ENCODE measurements around the gene RNF212B.

Gene RNF212B

DNA sequence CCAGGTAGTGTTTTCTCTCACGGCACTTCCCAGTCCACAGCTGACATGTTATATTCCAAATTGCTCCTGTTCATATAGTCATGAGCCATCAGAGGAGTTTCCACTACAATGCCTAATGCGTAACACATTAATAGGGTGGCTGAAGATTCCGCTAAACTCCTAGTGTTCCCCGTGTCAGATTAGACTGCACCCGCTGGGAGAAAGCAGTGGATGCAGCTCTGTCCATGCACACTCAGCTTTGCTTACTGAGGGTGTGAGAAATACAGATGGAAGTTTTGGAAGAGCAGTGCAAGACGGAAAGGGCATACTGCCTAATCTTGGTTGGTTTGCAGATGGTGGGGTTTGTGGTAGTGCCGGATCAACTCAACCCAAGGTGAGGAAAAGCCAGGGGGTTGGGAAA is 59.4 kb downstream of the RNF212B start:
- DNase-seq: no peak

DNA sequence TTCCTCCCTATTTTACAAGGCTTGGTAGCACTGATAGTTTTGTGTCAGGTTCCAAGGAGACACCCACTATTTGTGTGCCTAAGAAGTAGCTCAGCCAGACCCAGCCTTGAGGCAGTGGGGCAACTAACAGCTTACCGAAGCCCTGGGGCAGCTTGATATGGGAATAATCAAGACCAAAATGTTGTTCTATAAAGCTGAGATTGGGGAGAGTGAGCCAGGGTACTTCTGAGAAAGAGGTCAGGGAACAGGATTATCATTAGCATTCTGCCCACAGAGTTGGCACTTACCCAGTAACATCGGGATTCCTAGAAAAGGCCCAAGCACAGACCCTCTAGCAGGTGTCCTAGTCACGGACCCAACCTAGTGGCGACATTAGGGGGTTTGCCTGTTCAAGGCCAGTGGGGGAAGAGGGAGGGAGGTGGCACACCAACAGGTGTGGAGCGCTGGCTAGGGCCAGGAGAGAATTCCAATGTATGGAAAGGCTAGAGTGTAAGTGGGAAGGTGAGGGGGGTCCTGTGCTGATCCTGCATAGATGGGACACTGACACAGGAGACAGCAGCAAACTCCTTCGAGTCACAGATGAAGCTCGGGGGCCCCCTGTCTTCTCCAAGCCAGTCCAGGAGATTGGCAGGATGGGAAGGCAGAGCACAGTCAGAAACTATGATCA is 60.0 kb downstream of the RNF212B start:
- no peak for DNase-seq

DNA sequence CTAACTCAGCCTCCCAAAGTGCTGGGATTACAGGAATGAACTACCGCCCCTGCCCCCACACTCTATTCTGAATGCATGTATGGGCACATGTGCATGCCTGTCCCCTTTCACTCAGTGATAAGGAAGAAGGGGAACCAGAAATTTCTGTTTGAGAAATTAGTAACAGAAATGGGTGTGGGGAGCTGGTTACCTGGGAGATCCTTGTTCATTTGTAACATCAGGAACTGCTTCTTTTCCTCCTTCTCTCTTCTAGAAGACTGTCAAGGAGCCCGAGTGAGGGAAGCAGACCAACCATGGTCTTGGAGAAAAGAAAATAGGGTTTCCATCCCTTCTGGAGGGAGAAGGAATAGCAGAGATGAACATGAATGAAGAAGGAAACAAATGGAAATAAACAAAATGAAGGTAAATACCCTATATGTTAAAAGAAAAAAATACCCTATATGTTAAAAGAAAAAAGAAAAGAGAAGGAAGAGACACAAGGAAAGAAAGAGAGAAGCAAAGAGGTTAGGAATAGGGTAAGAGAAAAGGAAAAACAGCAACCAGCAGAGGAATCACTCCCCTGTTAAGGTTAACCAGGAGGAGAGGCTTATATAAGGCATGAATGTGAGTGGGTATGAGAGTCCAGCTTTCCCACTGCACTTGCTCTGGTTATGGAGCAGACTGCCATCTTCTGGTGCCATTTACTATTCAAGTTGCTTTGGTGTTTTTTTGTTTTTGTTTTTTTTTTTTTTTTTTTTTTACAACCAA is 61.6 kb downstream of the RNF212B start:
- no peak for DNase-seq

DNA sequence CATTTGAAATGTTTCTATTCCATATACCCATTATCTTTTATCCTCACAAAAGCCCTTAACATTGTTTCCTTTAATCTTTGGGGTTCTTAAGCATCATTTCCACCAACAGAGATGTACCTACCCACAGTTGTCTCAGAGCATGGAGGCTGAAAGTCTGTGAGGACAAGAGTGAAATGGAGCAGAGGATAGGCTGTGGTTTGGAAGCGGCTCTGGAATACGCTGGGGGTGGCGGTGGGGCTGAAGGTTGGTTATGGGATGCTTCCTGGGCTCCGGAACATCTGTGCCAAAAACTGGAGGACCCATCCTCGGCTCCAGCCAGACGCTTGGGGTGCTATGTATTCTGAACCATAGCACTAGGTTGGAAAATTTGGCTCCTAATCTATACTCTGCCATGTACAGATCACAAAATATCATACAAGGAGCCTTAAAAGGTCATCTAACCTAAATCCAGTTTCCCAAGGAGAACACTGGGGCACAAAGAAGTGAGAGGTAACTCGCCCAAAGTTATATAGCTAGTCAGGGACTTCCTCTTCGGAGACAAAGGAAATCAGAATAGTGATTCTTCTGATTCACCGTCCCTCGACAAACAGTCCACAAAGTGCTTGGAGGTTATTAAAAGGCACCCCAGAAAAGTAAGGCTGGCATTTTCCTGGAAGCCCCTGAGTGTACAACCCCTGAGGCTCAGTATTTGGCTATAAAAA is 62.4 kb downstream of the RNF212B start:
- no peak for DNase-seq

DNA sequence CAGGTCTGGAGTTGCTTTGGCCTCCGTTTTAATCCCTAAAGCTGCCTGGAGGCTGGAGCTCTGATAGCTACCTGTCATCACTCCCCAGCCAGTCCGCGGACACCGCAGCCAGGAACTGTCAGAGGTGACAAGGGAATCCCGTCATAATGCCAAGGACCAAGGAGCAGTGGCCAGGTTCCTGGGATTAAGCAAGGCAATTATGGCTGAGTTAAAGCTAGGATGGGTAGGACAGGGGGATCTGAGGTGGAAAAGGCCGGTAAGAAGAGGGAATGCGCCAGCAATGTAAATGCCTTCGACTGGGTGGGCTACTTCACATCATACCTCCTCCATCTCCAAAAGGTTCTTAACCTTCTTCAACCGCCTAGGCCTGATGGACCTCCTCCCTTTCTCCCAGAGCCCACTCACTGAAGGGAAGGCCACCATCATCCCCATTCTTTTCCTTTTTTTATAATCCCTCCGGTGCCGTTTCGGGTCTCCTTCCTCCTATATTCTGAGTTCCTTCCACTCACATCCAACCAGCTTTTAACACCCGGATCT is 63.0 kb downstream of the RNF212B start:
- no peak for DNase-seq

DNA sequence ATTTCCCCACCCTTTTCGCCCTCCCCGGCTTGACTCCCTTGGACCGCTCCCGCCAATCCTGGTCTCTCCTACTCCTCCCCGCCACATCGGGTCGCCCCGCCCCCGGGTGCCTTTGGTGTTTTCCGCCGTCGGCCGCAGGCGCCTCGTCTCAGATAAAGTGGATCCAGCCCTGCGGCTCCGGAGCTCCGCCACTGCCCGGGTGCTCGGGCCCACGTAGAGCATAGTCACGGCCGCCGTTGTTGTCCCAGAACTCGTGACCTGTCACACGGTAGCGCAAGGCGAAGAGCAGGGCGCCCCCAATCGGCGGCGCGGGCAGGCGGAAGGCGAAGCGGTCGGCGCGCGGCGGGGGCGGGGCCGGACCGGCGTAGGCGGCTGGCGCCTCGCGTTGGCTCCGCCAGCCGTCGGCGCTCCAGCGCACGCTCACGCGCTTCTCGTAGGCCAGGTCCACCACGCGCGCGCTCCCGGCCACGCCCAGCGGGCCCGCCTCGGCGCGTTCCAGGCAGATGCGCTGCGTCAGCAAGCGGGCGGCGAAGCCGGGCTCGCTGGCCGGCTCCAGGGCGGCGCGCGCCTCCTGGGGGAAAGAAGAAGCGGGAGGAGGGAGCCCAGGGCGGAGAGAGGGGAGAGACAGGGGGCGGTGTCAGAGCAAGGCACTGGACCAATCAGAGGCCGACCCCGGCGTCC is 63.7 kb downstream of the RNF212B start:
- DNase-seq: peak; percentile 95 to 100 (median 98)

DNA sequence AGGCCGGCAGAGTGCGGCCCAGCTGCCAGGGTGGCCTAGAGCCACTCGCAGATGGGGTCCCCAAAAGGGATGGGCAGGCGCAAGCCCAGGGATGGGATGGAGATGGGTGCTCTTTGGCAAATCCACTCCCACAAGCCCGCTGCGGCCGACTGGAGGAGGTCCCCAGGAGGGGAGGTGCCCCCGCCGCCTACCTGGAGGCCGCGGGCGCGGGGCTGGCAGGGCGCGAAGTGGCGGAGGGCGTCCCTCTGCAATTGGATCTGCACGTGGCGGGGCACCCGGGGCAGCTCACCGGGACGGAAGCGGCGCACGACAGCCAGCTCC is 64.2 kb downstream of the RNF212B start:
- DNase-seq: peak in 2 of 4 experiments; percentile 67 to 68

DNA sequence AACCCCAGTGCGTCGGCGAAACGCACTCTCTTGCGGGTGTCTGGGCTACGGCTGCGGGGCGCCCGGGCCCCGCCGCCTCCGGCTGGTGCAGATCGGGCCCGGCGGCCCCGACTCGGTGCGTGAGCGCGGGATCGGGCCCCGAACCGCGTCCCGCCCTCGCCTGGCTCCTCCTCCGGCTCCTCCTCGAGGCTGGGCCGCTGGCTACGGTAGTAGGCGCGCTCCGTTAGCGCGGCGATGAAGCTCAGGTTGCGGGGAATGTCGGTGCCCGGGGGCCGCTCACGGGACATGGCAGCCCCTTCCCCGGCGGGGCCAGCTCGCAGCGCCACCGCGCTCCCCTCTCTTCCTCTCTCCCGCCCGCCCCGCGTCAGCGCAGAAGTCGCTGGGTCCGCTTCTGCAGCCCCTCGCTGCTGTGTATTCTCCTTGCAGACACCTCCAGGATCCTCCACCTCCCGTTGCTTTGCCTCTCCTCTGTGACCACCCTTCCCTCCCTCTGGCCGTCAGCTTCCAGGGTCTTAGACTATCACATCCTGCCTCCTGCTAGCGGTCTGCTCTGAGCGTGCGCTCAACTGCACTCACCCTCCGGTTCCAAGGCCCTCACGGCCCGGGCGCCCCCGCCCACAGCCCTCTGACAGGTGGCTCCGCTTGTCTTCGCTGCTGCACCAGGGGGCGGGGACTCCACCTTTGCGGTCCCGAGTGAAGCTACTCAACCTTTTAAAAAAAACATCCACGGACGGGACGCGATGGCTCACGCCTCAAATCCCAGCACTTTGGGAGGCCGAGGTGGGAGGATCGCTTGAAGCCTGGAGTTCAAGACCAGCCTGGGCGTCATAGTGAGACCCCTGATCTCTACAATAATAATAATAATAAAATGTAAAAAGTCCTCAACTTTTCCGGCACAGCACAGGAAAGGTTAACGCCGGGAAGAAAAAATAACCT is 64.8 kb downstream of the RNF212B start, which contains the start of gene PPP1R3E:
TSS of gene PPP1R3E (minus strand) at position 570 of the 936 bp plus-strand sequence. CDS start at position 287, 283 bp downstream.
- peak; percentile 54 to 85 (median 72) for DNase-seq

DNA sequence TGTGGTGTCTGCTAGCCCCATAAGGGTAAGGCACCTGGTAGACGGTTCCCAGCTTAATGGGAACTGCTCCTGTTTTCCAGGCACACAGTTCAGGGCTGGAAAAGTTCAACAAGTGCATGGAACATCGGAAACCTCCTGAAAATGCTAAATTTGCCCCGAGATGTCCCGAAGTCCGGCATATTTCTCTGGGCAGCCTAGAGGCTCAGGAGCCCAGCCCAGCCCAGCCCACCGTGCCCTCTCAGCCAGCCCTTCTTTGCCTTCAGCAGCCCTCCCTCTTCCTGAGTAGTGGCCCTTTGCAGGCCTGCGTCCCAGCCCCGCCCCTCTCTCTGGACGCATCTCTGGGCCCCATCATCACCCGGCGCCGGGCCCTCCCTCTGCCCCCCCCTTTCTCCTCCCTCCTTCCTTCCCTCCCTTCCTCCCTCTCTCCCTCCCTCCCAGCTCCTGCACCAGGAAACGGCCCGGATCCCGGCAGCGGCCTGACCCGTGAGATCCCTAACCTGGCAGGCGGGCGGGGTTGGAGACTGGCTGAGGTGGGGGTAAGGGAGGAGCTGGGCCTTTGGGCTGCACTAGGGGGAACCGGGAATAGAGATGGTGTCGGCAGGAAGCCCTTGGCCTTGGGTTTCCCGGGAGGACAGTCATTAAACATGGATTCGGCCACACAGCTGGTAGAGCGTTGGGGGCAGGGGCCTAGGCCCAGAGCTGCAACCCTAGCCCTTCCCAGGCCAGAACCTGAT is 68.8 kb downstream of the RNF212B start, which contains the start of gene BCL2L2:
TSS of gene BCL2L2 (plus strand) at position 422 of the 734 bp plus-strand sequence. CDS start 935 bp downstream, outside the sequence.
- no peak for DNase-seq

DNA sequence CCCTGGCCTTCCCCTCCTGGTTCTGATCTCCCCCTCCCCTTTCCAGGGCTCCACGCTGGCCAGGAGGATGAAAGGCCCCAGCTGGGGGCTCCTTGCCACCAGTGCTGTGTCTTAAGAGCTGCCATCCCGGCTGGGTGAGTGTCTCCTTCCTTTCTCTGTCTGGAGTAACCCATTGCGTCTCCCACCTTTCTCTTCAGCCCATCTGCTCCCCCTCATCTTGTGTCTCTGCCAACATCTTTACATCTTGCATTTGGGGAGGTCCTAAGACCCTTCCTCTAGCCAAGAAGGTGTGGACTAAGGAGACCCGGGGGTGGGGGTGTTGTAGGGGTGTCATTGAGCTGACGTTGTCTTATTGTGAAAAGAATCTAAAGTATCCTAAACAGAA is 69.4 kb downstream of the RNF212B start:
- DNase-seq: no peak

DNA sequence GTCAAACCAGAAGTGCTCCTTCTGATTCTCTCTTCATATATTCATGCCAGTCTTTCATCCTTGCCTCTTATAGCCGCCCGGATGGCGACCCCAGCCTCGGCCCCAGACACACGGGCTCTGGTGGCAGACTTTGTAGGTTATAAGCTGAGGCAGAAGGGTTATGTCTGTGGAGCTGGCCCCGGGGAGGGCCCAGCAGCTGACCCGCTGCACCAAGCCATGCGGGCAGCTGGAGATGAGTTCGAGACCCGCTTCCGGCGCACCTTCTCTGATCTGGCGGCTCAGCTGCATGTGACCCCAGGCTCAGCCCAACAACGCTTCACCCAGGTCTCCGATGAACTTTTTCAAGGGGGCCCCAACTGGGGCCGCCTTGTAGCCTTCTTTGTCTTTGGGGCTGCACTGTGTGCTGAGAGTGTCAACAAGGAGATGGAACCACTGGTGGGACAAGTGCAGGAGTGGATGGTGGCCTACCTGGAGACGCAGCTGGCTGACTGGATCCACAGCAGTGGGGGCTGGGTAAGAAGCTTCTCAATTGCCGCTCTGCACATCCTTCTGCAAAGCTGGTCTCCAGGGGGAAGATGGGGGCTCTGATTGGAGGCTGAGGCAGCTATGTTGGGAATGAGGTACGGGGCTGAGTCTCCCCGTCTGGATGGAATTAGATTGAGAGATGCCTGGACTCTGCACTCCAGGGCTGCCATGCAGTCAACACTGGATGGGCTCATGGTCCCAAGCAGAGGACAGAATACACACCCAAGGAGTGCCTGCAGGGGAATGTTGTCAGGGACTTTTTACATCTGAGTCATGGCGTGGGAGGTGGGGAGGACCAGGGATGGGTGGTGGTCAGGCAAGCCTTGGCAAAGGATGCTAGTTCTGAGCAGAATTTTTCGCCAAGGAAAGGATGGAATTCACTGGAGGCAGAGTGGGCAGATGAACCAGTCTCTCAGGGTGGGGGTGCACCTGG is 70.2 kb downstream of the RNF212B start:
- DNase-seq: no peak

DNA sequence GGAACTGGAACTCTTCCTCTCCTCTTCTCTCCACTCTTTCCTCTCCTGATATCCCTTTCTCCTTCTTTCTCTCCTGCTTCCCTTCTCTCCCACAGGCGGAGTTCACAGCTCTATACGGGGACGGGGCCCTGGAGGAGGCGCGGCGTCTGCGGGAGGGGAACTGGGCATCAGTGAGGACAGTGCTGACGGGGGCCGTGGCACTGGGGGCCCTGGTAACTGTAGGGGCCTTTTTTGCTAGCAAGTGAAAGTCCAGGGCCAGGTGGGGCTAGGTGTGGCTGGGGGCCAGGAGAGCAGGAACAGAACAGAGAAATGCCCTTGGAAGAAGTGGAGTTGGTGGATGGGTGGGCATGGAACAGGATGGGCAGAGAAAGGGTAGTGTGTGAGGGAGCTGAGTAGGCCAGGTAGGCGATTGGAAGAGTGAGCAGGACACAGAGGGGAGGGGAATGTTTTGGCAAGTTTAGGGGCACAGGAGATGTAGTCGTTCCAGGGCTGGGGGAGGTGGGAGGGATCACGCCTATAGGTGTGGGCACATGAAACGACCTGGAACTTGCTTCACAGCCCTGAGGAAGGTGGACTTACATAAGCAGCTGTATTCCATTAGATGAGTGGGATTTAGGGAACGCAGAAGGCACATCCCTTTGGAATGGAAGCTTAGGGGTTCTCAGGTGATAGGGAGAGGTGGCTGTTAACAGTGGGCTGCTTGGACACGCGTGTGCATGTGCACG is 71.1 kb downstream of the RNF212B start:
- no peak for DNase-seq

DNA sequence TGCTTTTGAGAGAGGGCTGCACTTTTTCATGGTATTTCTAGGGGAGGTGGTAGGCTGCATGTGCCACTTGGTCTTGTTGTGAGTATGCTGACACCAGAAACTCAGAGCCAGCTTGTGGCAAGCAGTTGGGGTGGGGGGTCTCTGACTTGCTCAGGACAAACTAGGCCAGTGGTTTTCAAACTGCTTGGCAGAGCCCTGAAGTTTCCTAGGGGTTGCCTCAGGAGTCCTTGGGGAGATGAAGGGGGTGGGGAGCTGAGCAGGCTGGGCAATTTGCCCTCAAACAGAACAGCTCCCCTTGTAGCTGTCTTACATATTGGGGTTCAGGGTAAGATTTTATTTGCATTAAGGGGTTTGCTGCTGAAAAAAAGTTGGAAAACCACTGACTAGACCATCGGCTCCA is 72.8 kb downstream of the RNF212B start:
- no peak for DNase-seq

DNA sequence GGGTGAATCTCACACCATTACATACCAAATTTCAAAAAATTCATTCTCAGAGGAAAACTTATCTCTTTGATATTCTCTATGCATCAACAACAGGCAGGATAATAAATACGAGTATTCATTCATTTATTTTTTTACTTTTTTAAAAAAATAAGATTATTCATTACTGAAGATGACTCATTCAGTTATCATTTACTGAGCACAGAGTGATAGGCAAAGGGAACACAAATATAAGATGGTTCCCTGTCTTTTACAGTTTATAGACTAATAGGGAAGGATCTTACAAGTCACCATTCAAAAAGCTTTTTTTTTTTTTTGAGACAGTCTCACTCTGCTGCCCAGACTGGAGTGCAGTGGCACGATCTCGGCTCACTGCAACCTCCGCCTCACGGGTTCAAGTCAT is 78.6 kb downstream of the RNF212B start:
- DNase-seq: no peak

DNA sequence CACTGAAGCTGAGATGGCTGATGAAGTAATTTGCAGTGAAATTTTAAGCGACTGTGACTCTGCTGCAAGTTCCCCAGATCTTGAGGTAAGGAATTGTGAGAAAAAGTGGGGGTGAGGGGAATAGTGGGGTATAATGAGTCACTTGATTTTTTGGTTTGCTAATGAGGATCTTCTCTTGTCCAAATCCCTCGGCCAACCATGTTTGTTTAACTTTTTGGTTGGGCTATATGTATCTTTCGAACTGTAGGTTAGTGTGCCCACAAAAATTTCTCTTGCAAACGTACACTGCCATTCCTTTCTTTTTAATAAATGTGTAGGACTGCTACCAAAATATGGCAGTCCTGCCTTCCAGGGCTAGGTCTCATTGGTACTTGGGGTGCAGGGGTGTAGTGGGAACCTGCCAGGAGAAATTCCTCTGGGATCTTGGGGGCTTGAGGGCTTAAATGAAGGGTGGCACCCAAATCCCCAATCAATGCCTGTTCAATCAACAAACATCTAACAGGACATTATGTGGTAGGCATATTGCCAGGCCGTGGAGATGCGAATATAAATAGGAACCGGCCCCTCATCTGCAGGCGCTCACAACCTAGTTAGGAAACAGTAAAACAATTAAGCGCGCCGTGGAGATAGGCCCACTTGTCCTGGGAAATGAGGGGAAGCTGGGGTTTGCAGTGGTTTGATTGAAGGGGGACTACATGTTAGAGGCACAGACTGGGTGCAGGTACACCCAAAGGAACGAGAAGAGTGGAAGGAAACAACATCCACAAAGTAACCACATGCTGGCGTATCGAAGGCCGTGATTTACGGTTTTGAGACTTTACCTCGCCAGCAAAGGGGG is 82.2 kb downstream of the RNF212B start:
- no peak for DNase-seq

DNA sequence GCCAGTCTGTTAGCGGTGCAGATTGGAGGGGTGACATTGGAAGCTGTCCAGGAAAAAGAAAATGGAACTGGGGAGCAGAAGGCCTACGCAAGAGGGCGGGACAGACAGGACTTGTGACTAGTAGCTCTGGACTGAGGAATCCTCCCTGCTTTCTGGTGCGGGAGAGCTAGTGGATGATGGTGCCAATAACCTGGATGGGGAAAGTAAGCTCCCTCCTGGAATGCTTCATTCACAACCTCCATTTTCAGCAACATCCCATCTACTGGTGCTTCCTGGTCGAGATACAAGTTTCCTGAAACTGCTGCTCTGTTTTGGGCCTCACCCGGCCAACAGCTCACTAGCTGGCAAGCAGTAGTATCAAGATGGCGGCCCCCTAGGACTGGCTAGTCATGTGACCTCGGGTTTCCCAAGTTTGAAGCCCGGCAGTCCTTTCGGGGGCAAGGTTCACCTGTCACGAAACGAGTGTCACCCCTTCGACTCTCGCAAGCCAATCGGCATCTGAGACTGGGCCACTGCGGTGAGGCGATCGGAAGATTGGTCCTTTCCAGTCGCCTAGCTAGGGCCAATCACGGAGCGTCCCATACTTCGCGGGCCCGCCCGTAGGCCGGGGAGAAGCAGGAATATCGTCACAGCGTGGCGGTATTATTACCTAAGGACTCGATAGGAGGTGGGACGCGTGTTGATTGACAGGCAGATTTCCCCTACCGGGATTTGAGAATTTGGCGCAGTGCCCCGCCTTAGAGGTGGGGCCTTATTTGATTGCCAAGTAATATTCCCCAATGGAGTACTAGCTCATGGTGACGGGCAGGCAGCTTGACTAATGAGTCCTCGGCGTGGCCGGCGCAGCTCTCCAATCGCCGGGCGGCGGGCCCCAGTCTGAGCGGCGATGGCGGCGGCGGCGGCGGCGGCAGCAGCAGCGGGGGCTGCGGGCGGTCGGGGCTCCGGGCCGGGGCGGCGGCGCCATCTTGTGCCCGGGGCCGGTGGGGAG is 83.1 kb downstream of the RNF212B start, which contains the start of gene PABPN1:
TSS of gene PABPN1 (plus strand) at position 874 of the 988 bp plus-strand sequence. CDS start at position 887, 13 bp downstream.
- DNase-seq: peak; percentile 90 to 99 (median 92)

All from activated CD4-positive, CD25-positive, alpha-beta regulatory T cell (primary cell).